BE2C (cell line): ENCODE results near the gene TCF15.
"Not testable (repeated sequence)": the region's sequence is repeated elsewhere in the genome, so short reads cannot be mapped to it uniquely, and the experiment has no call there.

Source experiments
- DNase-seq: peaks from one replicate; pipeline ENCODE4 v3.0.0-alpha.2; 2020
- H3K27me3 ChIP-seq: fragments of 250-450 bp; sonication (Bioruptor Pico); 2 replicates; pipeline ENCODE4 v1.5.1; 2020; ENCODE audit warnings: mild to moderate bottlenecking
- H3K36me3 ChIP-seq: fragments of 250-450 bp; sonication (Bioruptor Pico); 2 replicates; pipeline ENCODE4 v1.5.1; 2020; ENCODE audit warnings: mild to moderate bottlenecking
- H3K4me1 ChIP-seq: fragments of 250-450 bp; sonication (Bioruptor Pico); 2 replicates; pipeline ENCODE4 v1.5.1; 2020
- H3K4me3 ChIP-seq: 2 replicates; pipeline ENCODE4 v1.5.1; 2011; ENCODE audit warnings: low read depth, low read length
- H3K9me3 ChIP-seq: fragments of 250-450 bp; sonication (Bioruptor Pico); 2 replicates; pipeline ENCODE4 v1.5.1; 2020
- TF ChIP-seq, protein P1 (sequence below): IDR thresholded peaks from 2 replicates; pipeline ENCODE4 v1.5.1; 2012; ENCODE audit warnings: mild to moderate bottlenecking, low read depth, low read length

TCF15 gene

GRCh38 chr20:584161-584970 lies 25.7 kb downstream of the TCF15 start:
- Histone ChIP-seq H3K4me1 (no peaks in the 10 kb centered on the region), H3K9me3 (no peaks in the 10 kb centered on the region), H3K4me3 (no peak overlapping the region), H3K36me3 (no peaks in the 10 kb centered on the region), H3K27me3 (no peaks in the 10 kb centered on the region)
- no peak for DNase-seq
- TF ChIP-seq, protein P1, sequence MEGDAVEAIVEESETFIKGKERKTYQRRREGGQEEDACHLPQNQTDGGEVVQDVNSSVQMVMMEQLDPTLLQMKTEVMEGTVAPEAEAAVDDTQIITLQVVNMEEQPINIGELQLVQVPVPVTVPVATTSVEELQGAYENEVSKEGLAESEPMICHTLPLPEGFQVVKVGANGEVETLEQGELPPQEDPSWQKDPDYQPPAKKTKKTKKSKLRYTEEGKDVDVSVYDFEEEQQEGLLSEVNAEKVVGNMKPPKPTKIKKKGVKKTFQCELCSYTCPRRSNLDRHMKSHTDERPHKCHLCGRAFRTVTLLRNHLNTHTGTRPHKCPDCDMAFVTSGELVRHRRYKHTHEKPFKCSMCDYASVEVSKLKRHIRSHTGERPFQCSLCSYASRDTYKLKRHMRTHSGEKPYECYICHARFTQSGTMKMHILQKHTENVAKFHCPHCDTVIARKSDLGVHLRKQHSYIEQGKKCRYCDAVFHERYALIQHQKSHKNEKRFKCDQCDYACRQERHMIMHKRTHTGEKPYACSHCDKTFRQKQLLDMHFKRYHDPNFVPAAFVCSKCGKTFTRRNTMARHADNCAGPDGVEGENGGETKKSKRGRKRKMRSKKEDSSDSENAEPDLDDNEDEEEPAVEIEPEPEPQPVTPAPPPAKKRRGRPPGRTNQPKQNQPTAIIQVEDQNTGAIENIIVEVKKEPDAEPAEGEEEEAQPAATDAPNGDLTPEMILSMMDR: no peak

DNA sequence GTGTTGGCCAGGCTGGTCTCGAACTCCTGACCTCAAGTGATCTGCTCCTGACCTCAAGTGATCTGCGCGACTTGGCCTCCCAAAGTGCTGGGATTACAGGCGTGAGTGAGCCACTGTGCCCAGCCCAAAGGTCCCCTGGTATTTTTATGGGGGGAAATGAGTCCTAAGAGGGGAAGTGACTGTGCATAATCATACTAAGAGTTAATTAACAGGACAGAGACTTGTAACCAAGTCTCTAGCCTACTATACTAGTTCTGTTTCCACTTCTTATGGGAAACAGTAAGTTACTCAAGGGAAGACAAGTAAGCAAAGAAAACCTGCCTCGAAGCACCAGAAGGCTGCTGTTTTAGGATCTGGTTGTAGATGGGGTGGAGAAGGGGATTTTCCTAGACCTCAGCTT lies 27.9 kb downstream of the TCF15 start:
- H3K9me3 ChIP-seq: no peaks in the 10 kb centered on the region
- no peaks in the 10 kb centered on the region for H3K27me3 ChIP-seq
- TF ChIP-seq, protein P1: no peak
- DNase-seq: no peak
- H3K4me3 ChIP-seq: no peak overlapping the region
- no peaks in the 10 kb centered on the region for H3K36me3 ChIP-seq
- no peaks in the 10 kb centered on the region for H3K4me1 ChIP-seq

DNA sequence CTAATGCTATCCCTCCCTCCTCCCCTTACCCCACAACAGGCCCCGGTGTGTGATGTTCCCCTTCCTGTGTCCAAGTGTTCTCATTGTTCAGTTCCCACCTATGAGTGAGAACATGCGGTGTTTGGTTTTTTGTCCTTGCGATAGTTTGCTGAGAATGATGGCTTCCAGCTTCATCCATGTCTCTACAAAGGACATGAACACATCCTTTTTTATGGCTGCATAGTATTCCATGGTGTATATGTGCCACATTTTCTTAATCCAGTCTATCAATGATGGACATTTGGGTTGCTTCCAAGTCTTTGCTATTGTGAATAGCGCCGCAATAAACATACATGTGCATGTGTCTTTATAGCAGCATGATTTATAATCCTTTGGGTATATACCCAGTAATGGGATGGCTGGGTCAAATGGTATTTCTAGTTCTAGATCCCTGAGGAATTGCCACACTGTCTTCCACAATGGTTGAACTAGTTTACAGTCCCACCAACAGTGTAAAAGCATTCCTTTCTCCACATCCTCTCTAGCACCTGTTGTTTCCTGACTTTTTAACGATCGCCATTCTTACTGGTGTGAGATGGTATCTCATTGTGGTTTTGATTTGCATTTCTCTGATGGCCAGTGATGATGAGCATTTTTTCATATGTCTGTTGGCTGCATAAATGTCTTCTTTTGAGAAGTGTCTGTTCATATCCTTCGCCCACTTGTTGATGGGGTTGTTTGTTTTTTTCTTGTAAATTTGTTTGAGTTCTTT lies 31.0 kb downstream of the TCF15 start:
- H3K4me3 ChIP-seq, DNase-seq, H3K27me3 ChIP-seq, H3K9me3 ChIP-seq, H3K36me3 ChIP-seq, H3K4me1 ChIP-seq: not testable (repeated sequence)

- H3K36me3 ChIP-seq: no peaks in the 10 kb centered on the region
- H3K4me3 ChIP-seq: no peak overlapping the region
- no peaks in the 10 kb centered on the region for H3K9me3 ChIP-seq
- TF ChIP-seq, protein P1: peak; percentile 63
- peak; percentile 21 for DNase-seq
- no peaks in the 10 kb centered on the region; the same call in 1 of the 2 replicates for H3K27me3 ChIP-seq
- no peaks in the 10 kb centered on the region for H3K4me1 ChIP-seq
Observed at GRCh38 chr20:577167-577791, 32.8 kb downstream of the TCF15 start.

- Histone ChIP-seq H3K9me3 (no peaks in the 10 kb centered on the region), H3K4me3 (no peak overlapping the region), H3K27me3 (no peaks in the 10 kb centered on the region; the same call in 1 of the 2 replicates), H3K4me1 (no peaks in the 10 kb centered on the region), H3K36me3 (no peaks in the 10 kb centered on the region)
- DNase-seq: no peak
- TF ChIP-seq, protein P1: no peak
Observed at GRCh38 chr20:576156-576555, 34.0 kb downstream of the TCF15 start.

- no peak for DNase-seq
- TF ChIP-seq, protein P1: no peak
- Histone ChIP-seq H3K36me3 (no peaks in the 10 kb centered on the region), H3K4me1 (no peaks in the 10 kb centered on the region), H3K4me3 (no peak overlapping the region), H3K9me3 (no peaks in the 10 kb centered on the region), H3K27me3 (no peaks in the 10 kb centered on the region; the same call in 1 of the 2 replicates)
Observed at GRCh38 chr20:575230-575629, 34.9 kb downstream of the TCF15 start.
